ENCODE data around the gene CYP1B1.

GRCh38 chr2:38037325-38037724 lies 38.6 kb downstream of the CYP1B1 start:
- TF ChIP-seq CTCF (IDR thresholded peaks at IDR 0.05; ENCODE audit: low read length), result no peak
- TF ChIP-seq EZH2 (optimal IDR thresholded peaks at IDR 0.05; ENCODE audit: low read depth, low read length), result no peak
